ENCODE measurements around the gene GPR45. TPM values are rescaled to one million over a fixed set of nuclear protein-coding genes. Genes with fewer than 3 reads are reported as not detected.

The GPR45 gene
- total and polyA plus RNA-seq, 2 experiments from 2014 or later = 0.21 to 0.26 TPM

GRCh38 chr2:105239924-105240323 is 1.6 kb upstream of the GPR45 start:
- Mint-ChIP-seq H3K36me3 (ENCODE audit: low read depth) (no peaks in the 10 kb centered on the region; the same call in 2 of the 3 replicates), H3K9me3 (no peaks in the 10 kb centered on the region; the same call in 1 of the 3 replicates), H3K4me3 (no peak overlapping the region), H3K27me3 (ENCODE audit: insufficient read depth, low read depth, poor library complexity) (peaks cover 7% of the 10 kb centered on the region), H3K4me1 (peaks cover 22% of the 10 kb centered on the region), H3K27ac (no peak overlapping the region)
- Histone ChIP-seq H3K4me3 (no peak overlapping the region), H3K9me2 (ENCODE audit: insufficient read depth) (no peaks in the 10 kb centered on the region), H3K4me2 (no peak overlapping the region), H3K27ac (ENCODE audit: low read depth) (no peak overlapping the region), H2AFZ (no peak overlapping the region), H3K4me1 (ENCODE audit: insufficient read depth) (peaks cover 5% of the 10 kb centered on the region; the same call in 1 of the 2 replicates), H3K79me2 (replicated peaks; ENCODE audit: insufficient read depth) (no peaks in the 10 kb centered on the region), H3K27me3 (ENCODE audit: insufficient read depth) (0 out of 2 replicates have a peak, but pooled peaks cover 5% of the 10 kb centered on the region), H3K36me3 (ENCODE audit: insufficient read depth) (no peaks in the 10 kb centered on the region), H4K20me1 (replicated peaks; ENCODE audit: insufficient read depth) (no peaks in the 10 kb centered on the region), H3F3A (replicated peaks; ENCODE audit: low read depth) (no peaks in the 10 kb centered on the region)
- no peak for TF ChIP-seq CREB1 (CRISPR knock-in tag; IDR thresholded peaks at IDR 0.05; ENCODE audit: low read depth)
- ATAC-seq (no peak), DNase-seq (ENCODE audit: low spot score) (no peak)

GRCh38 chr2:105242286-105242993 is 897 bp downstream of the GPR45 start:
- Mint-ChIP-seq H3K4me1 (peaks cover 11% of the 10 kb centered on the region), H3K27ac (no peak overlapping the region), H3K9me3 (no peaks in the 10 kb centered on the region; the same call in 2 of the 3 replicates), H3K4me3 (no peak overlapping the region), H3K27me3 (ENCODE audit: insufficient read depth, low read depth, poor library complexity) (peaks cover 8% of the 10 kb centered on the region), H3K36me3 (ENCODE audit: low read depth) (no peaks in the 10 kb centered on the region; the same call in 2 of the 3 replicates)
- H3K27ac ChIP-seq (ENCODE audit: low read depth) = no peak overlapping the region
- no peak overlapping the region for H2AFZ ChIP-seq
- H3K4me3 ChIP-seq = no peak overlapping the region
- H3K4me1 ChIP-seq (ENCODE audit: insufficient read depth) = peaks cover 3% of the 10 kb centered on the region; the same call in 1 of the 2 replicates
- H3K9me2 ChIP-seq (ENCODE audit: insufficient read depth) = no peaks in the 10 kb centered on the region
- ATAC-seq (no peak), DNase-seq (ENCODE audit: low spot score) (no peak)
- no peak overlapping the region for H3K4me2 ChIP-seq
- no peaks in the 10 kb centered on the region for H4K20me1 ChIP-seq (replicated peaks; ENCODE audit: insufficient read depth)
- H3K27me3 ChIP-seq (ENCODE audit: insufficient read depth) = 0 out of 2 replicates have a peak, but pooled peaks cover 5% of the 10 kb centered on the region
- no peaks in the 10 kb centered on the region for H3K79me2 ChIP-seq (replicated peaks; ENCODE audit: insufficient read depth)
- H3K36me3 ChIP-seq (ENCODE audit: insufficient read depth) = no peaks in the 10 kb centered on the region
- no peaks in the 10 kb centered on the region for H3F3A ChIP-seq (replicated peaks; ENCODE audit: low read depth)
- TF ChIP-seq STAT1 (IDR thresholded peaks at IDR 0.05; ENCODE audit: unreplicated experiment) (no peak), NANOG (IDR thresholded peaks at IDR 0.05; ENCODE audit: borderline replicate concordance) (no peak), EZH2phosphoT487 (IDR thresholded peaks at IDR 0.05; ENCODE audit: unreplicated experiment) (no peak), ZNF331 (CRISPR knock-in tag; IDR thresholded peaks at IDR 0.05; ENCODE audit: low read depth) (no peak), EZH2 (IDR thresholded peaks at IDR 0.05; ENCODE audit: low read depth, unreplicated experiment) (no peak), ZNF462 (CRISPR knock-in tag; IDR thresholded peaks at IDR 0.05) (no peak), ZNF114 (CRISPR knock-in tag; IDR thresholded peaks at IDR 0.05) (no peak), REST (IDR thresholded peaks at IDR 0.05; ENCODE audit: unreplicated experiment) (no peak), POLR2AphosphoS5 (IDR thresholded peaks at IDR 0.05; ENCODE audit: low read depth) (no peak)

Data from GM23338 (cell line).